Measurements from ENCODE around the gene RPL38.

Gene RPL38

GRCh38 chr17:74190807-74191406 lies 12.6 kb upstream of the RPL38 start:
- Histone ChIP-seq H3K27me3 (ENCODE audit: low read length) (no peaks in the 10 kb centered on the region), H3K4me2 (ENCODE audit: low read depth, low read length, poor library complexity, severe bottlenecking) (no peak overlapping the region), H3K36me3 (ENCODE audit: low read length) (no peaks in the 10 kb centered on the region), H3F3A (ENCODE audit: insufficient read depth) (no peaks in the 10 kb centered on the region), H3K9me2 (replicated peaks; ENCODE audit: insufficient read depth, low read length) (no peaks in the 10 kb centered on the region), H3K79me2 (ENCODE audit: insufficient read depth, low read length) (no peaks in the 10 kb centered on the region), H2AFZ (ENCODE audit: low read depth, low read length, severe bottlenecking) (no peak overlapping the region), H3K9ac (ENCODE audit: low read length) (no peak overlapping the region), H4K20me1 (ENCODE audit: low read depth, low read length) (no peaks in the 10 kb centered on the region), H3K27ac (ENCODE audit: low read depth, low read length) (no peak overlapping the region), H3K4me3 (ENCODE audit: insufficient read depth, low read length, poor library complexity, severe bottlenecking) (no peak overlapping the region), H3K9me3 (ENCODE audit: insufficient read depth, low read length) (no peaks in the 10 kb centered on the region)
- TF ChIP-seq CTCF (IDR thresholded peaks at IDR 0.05; ENCODE audit: insufficient read depth, low read length, poor library complexity, severe bottlenecking) (no peak), EZH2phosphoT487 (conservative IDR thresholded peaks at IDR 0.05; ENCODE audit: low read length) (no peak)

- Histone ChIP-seq H3K27me3 (ENCODE audit: low read length) (no peaks in the 10 kb centered on the region), H3K27ac (ENCODE audit: low read depth, low read length) (no peak overlapping the region), H3K9me3 (ENCODE audit: insufficient read depth, low read length) (no peaks in the 10 kb centered on the region), H3K4me3 (ENCODE audit: insufficient read depth, low read length, poor library complexity, severe bottlenecking) (no peak overlapping the region), H3K9me2 (replicated peaks; ENCODE audit: insufficient read depth, low read length) (no peaks in the 10 kb centered on the region), H3F3A (ENCODE audit: insufficient read depth) (no peaks in the 10 kb centered on the region), H2AFZ (ENCODE audit: low read depth, low read length, severe bottlenecking) (no peak overlapping the region), H3K79me2 (ENCODE audit: insufficient read depth, low read length) (no peaks in the 10 kb centered on the region), H3K4me2 (ENCODE audit: low read depth, low read length, poor library complexity, severe bottlenecking) (no peak overlapping the region), H3K9ac (ENCODE audit: low read length) (no peak overlapping the region), H4K20me1 (ENCODE audit: low read depth, low read length) (no peaks in the 10 kb centered on the region), H3K36me3 (ENCODE audit: low read length) (no peaks in the 10 kb centered on the region)
- TF ChIP-seq EZH2phosphoT487 (conservative IDR thresholded peaks at IDR 0.05; ENCODE audit: low read length) (no peak), CTCF (IDR thresholded peaks at IDR 0.05; ENCODE audit: insufficient read depth, low read length, poor library complexity, severe bottlenecking) (no peak)
Observed at GRCh38 chr17:74192950-74193781, 10.3 kb upstream of the RPL38 start.

- Histone ChIP-seq H3K27ac (ENCODE audit: low read depth, low read length) (no peak overlapping the region), H3K4me2 (ENCODE audit: low read depth, low read length, poor library complexity, severe bottlenecking) (no peak overlapping the region), H3K36me3 (ENCODE audit: low read length) (no peaks in the 10 kb centered on the region), H4K20me1 (ENCODE audit: low read depth, low read length) (no peaks in the 10 kb centered on the region), H3K9ac (ENCODE audit: low read length) (no peak overlapping the region), H3F3A (ENCODE audit: insufficient read depth) (no peaks in the 10 kb centered on the region), H3K4me3 (ENCODE audit: insufficient read depth, low read length, poor library complexity, severe bottlenecking) (no peak overlapping the region), H2AFZ (ENCODE audit: low read depth, low read length, severe bottlenecking) (no peak overlapping the region), H3K79me2 (ENCODE audit: insufficient read depth, low read length) (no peaks in the 10 kb centered on the region), H3K9me2 (replicated peaks; ENCODE audit: insufficient read depth, low read length) (no peaks in the 10 kb centered on the region), H3K9me3 (ENCODE audit: insufficient read depth, low read length) (no peaks in the 10 kb centered on the region), H3K27me3 (ENCODE audit: low read length) (no peaks in the 10 kb centered on the region)
- TF ChIP-seq EZH2phosphoT487 (conservative IDR thresholded peaks at IDR 0.05; ENCODE audit: low read length) (no peak), CTCF (IDR thresholded peaks at IDR 0.05; ENCODE audit: insufficient read depth, low read length, poor library complexity, severe bottlenecking) (no peak)
Observed at GRCh38 chr17:74194682-74195081, 8.8 kb upstream of the RPL38 start.

Data from SU-DHL-6 (cell line).